Stimulated activated CD8-positive, alpha-beta memory T cell treated with anti-CD3 and anti-CD28 coated beads, Interleukin-12 subunit alpha, Interleukin-12 subunit beta, amount 100 ng/mL, for 24 hours (primary cell): Measurements from ENCODE around the gene DHX58.
"Not testable (repeated sequence)": the region's sequence is repeated elsewhere in the genome, so short reads cannot be mapped to it uniquely, and the experiment has no call there.

ENCODE experiments used
- DNase-seq: peaks from one replicate; pipeline ENCODE4 v3.0.0-alpha.2; 2020; ENCODE audit errors: extremely low read depth

DHX58 gene

GRCh38 chr17:42112552-42113176, at the start of gene DHX58:
Gene DHX58 (minus strand): TSS chr17:42112714. CDS start chr17:42111892, 822 bp downstream.
- DNase-seq, result peak; percentile 42

DNA sequence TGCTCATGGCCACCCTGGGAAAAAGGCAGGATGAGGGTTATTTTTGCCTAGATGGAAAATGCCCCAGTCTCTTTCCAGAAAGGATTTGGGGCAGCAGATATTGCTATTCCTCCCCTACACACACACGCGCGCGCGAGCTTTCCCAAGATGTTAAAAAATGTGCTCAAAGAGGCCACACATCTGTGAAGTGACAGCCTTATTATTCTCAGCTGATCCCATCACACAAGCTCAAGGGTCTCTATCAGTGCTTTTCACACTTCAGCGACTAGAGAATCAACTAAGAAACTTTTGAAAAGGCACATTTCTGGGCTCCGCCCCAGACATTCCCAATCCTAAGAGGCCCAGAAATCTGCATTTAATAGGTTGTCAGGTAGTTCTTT, 48.0 kb upstream of the DHX58 start:
- no peak for DNase-seq

- DNase-seq, result no peak
These were observed 47.4 kb upstream of the DHX58 start for GRCh38 chr17:42159796-42160530.

GRCh38 chr17:42155614-42156045, 43.1 kb upstream of the DHX58 start:
- DNase-seq, result no peak

DNA sequence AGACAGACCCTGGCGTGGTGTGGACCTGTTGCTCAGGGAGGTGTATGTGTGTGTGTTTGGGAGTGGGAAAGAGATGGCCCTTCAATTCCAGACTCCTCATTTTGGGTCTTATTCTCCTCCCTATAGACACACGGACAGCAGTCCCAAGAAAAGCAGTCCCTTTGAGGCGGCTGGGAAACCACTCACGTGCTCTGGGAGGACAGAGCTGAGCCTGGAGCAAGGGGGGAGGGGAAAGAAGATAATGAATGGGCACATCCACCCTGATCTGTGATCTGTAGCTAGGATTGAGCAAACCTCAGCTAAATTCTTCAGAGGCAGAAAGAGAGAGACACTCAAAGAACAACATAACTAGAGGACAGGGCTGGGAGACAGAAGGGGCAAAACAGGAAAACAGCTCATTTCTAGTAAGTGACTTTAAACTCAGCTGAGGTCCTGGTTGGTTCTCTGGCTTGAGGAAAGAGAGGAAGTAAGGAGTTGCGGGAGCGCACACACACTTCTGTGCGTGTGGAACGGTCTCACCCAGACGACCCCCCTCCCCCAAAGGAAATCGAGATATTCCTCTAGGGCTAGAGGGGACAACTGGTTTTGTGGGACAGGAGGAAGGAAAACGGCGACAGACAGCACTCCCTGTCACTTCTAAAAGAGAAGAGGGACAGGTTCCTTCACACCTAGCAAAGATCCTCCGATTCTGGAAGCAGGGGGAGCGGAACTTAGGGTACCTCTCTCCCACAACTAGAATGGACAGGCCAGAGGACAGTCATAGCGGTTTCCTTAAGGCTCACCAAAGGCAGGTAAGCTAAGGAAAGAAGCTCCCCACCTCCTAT, 41.6 kb upstream of the DHX58 start:
- no peak for DNase-seq

GRCh38 chr17:42146911-42147607, 34.5 kb upstream of the DHX58 start:
- DNase-seq, result no peak

DNA sequence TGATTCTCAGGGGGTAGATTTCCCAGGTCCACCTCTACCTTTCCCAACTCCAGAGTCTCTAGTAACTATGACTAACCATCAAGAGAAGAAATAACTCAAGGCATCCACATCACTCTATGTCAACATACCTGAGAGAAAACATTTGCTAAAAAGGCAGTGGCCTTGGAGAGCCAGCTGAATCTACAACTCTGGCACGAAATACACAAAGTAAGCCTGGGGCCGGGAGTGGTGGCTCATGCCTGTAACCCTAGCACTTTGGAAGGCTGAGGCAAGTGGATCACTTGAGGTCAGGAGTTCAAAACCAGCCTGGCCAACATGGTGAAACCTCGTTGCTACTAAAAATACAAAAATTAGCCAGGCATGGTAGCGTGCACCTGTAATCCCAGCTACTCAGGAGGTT, 30.6 kb upstream of the DHX58 start:
- DNase-seq, result not testable (repeated sequence)

- DNase-seq, result no peak
These were observed 29.9 kb upstream of the DHX58 start for GRCh38 chr17:42142371-42142896.

- DNase-seq, result no peak
These were observed 28.9 kb upstream of the DHX58 start for GRCh38 chr17:42141382-42141781.

- DNase-seq, result not testable (repeated sequence)
These were observed 28.2 kb upstream of the DHX58 start for GRCh38 chr17:42140690-42141089.

DNA sequence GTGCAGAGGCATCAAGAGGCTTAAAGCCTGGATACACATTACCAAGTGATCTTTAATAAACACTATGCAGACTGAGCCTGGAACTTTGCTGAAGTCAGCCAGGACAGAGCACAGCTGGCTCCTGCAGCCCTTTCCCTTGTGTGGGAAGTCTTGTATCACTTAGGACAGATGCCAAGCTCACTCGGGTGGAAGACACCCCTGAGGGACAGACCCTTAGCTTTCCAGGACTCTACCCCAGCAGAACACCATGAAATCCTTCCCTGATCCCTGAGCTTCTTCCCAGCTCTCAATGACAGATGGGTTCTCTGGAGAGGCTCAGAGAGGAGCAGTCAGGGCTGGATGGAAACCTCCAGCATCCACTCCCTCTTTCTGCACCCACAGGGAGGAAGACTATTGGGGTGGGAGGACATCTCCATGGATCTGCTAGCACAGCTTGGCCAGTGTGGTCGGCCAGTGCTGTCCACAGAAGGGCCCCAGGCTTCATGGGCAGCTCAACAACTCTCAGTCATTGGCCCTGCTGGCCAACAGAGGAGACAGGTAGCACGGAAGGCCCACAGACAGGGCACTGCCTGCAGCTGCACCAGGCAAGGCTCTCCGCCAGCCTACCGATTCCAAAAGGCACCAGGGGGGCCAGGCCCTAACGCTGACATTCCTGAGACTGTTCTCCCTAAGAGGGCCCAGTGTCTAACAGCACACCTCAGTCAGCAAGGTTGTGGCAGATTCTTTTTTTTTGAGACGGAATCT, 26.4 kb upstream of the DHX58 start:
- no peak for DNase-seq

DNA sequence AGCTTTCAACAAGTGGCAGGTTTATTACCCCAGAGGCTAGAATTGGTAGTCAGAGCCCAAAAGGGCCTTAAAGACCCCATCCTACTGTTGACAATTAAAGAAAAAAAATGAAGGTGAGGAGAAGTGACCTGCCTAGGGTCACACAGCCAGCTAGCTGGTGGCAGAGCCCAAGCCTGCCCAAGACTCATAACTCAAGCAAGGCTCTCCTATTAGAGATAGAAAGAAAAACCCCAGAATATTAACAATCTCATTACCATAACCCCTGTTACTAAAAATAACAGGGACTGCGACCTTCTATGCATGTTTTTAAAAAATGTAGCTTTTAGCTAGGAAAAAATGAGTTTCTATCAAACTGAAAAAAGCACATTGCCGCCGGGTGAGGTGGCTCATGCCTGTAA, 24.1 kb upstream of the DHX58 start:
- no peak for DNase-seq

GRCh38 chr17:42135664-42136653, 23.4 kb upstream of the DHX58 start:
- no peak for DNase-seq

- DNase-seq, result no peak
These were observed 22.6 kb upstream of the DHX58 start for GRCh38 chr17:42135151-42135550.

DNA sequence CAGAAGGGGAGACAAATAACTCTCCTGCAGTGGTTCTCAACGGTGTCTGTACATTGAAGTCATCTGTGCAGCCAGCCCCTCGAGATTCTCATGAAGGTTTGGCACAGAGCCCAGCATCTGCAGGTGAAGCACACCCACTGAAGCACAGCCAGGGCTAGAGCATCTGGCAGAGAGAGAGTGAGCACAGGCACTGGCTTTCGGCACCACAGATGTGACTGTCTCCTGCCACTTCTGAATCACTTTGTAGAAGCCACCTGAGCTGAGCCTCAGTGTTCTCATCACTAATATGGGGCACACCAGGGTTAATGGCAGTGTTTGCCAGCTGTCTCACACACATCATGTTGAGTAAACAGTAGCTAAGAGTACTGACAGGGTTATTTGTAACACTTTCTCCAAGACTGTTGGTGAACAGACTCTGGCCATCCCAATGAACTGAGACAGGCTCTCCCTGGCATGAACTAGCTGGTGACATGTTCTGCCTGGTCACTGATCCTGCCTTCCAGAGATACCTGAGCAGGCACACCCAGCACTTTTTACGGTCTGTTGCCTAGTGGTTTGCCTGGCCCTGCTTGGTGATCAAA, 21.0 kb upstream of the DHX58 start:
- DNase-seq, result no peak

- no peak for DNase-seq
These were observed 20.4 kb upstream of the DHX58 start for GRCh38 chr17:42132941-42133340.

DNA sequence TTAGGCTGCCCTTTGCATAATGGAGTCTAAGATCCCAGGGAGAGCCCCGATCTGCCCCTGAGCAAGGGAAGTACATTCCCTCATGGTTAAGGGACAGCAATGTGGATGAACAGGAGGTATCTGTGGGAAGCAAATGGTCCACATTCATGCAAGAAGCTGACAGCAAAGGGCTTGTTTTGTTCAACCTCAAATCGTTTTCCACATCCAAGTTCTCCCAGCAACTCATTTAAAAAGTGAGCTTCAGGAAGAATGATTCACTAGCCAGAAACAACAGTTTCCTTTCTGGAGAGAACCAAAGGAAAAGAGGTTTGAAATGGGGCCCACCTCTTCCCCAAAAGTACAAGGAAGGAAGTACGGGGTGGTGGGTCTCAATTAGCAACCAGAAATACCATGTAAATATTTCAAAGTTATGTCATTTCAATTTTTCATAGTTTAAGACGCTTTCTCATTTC, 19.5 kb upstream of the DHX58 start:
- DNase-seq, result no peak

DNA sequence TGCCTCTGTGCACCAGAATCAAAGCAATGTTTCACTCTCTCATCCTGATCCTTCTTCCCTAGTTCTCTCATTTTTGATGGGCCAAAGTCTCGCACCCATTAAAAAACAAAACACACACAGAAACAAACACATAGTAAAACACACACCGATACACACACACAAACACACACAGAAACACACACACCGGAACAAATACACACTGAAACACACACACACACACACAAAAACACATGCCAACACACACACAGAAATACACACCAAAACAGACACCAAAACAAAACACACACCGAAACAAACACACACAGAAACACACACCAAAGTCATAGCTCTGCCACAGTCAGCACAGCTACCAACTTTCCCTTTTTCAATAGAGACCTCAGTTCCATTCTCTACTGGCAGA, 18.7 kb upstream of the DHX58 start:
- DNase-seq, result no peak

- DNase-seq, result no peak
These were observed 17.9 kb upstream of the DHX58 start for GRCh38 chr17:42130310-42130936.
